Astrocyte of the cerebellum (primary cell): ENCODE measurements around the gene TM4SF1.
"Not testable (repeated sequence)": the region's sequence is repeated elsewhere in the genome, so short reads cannot be mapped to it uniquely, and the experiment has no call there.

Experiments used
- DNase-seq: peaks from one replicate; pipeline ENCODE4 v3.0.0-alpha.2; 2011; ENCODE audit warnings: low read depth
- H3K4me3 ChIP-seq: 2 replicates; pipeline ENCODE4 v1.5.1; 2011; ENCODE audit warnings: mild to moderate bottlenecking, low read depth, low read length, moderate library complexity
- in situ Hi-C: cut with HindIII; loops from 2 replicates; pipeline ENCODE4 v1.10.0; 2017; ENCODE audit warnings: low sequenced_read_pairs
- TF ChIP-seq, protein P1 (sequence below): IDR thresholded peaks from 2 replicates; pipeline ENCODE4 v1.5.1; 2012; ENCODE audit warnings: low read length, low read depth, moderate library complexity, mild to moderate bottlenecking; ENCODE audit errors: missing control alignments

The TM4SF1 gene

GRCh38 chr3:149384911-149385321 is 7.5 kb upstream of the TM4SF1 start:
- TF ChIP-seq, protein P1, sequence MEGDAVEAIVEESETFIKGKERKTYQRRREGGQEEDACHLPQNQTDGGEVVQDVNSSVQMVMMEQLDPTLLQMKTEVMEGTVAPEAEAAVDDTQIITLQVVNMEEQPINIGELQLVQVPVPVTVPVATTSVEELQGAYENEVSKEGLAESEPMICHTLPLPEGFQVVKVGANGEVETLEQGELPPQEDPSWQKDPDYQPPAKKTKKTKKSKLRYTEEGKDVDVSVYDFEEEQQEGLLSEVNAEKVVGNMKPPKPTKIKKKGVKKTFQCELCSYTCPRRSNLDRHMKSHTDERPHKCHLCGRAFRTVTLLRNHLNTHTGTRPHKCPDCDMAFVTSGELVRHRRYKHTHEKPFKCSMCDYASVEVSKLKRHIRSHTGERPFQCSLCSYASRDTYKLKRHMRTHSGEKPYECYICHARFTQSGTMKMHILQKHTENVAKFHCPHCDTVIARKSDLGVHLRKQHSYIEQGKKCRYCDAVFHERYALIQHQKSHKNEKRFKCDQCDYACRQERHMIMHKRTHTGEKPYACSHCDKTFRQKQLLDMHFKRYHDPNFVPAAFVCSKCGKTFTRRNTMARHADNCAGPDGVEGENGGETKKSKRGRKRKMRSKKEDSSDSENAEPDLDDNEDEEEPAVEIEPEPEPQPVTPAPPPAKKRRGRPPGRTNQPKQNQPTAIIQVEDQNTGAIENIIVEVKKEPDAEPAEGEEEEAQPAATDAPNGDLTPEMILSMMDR, result no peak
- H3K4me3 ChIP-seq, result no peak overlapping the region
- in situ Hi-C loops, result no loop called here
- DNase-seq, result no peak

GRCh38 chr3:149384167-149384566 is 6.7 kb upstream of the TM4SF1 start:
- no peak overlapping the region for H3K4me3 ChIP-seq
- in situ Hi-C loops, result no loop called here
- TF ChIP-seq, protein P1, result no peak

DNA sequence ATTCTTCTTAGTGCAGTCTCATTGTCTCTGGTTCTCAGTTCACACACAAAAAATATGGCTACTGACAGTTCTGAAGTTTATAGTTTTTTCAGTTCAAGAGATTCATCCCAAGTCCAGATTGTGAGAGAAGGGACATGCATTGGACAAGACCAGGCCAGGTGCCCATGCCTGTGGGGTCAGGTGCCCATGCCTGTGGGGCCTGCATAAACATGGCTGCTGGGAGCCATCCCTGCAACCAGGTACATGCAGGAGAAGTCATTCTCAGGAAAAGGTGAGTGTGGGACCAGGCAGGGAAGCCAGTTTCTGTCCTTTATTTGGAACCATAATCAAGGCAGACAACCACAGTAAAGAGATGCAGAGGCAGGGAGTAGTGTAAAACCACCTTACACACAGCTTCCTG is 6.3 kb upstream of the TM4SF1 start:
- TF ChIP-seq, protein P1, result no peak
- no peak overlapping the region for H3K4me3 ChIP-seq
- in situ Hi-C loops, result no loop called here
- DNase-seq, result no peak

More at GRCh38 chr3:149384167-149384566, 6.7 kb upstream of the TM4SF1 start:
- DNase-seq, result no peak

DNA sequence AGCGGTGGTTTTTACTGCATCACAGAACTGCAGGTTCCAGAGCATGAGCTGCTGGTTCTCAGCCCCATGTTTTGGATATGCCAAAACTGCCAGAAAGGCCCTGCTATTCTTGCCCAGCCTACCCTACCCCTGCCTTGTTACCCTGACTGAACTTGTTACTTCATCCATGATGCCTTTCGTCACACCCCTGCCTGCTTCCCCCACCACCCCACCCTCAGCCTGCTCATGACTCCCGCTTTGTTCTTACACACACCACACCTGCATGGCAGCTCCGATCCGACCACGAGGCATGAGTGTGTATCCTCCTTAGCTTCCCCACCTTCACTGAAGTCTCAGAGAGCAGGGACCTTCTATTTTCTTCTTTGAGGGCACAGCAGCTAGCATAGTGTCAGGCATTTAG is 5.1 kb upstream of the TM4SF1 start:
- no peak overlapping the region for H3K4me3 ChIP-seq
- no peak for DNase-seq
- TF ChIP-seq, protein P1, result no peak
- in situ Hi-C loops, result no loop called here

- no peak for DNase-seq
- in situ Hi-C loops, result no loop called here
- no peak overlapping the region for H3K4me3 ChIP-seq
- TF ChIP-seq, protein P1, result no peak
These were observed 4.6 kb upstream of the TM4SF1 start for GRCh38 chr3:149382101-149382467.

DNA sequence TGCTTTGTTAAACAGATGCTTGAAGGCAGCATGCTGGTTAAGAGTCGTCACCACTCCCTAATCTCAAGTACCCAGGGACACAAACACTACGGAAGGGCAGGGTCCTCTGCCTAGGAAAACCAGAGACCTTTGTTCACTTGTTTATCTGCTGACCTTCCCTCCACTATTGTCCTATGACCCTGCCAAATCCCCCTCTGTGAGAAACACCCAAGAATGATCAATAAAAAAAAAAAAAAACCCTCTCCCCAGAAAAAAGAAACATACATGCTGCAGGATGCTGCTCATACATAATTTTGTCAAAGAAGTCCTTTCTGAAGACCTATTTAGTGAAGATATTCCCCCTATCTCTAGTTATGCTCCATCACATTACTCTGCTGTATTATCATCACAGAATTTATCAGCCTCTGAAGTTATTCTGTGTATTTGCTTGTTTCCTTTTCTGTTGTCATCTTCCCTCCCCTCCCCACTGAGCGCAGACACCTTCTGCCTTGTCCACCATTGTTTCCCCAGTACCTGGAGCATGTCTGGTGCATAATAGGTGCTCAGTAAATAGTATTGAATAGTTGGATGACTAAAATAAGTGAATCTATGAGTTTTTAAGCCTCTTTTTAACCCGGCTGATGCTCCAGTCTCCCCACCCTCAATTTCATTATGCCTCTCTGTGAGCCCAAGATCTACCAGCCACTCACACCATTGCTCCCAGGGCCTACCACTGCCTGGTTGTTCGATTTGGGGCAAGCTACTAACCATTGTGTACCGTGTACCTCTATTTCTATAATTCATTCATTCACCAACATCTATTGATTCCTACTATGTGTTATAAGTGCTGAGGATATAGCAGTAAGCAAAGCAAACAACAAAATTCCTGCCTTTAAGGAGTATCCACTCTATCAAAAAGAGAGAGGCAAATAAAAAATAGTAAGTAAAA is 4.0 kb upstream of the TM4SF1 start:
- no peak overlapping the region for H3K4me3 ChIP-seq
- TF ChIP-seq, protein P1, result no peak
- DNase-seq, result no peak
- in situ Hi-C loops, result no loop called here

DNA sequence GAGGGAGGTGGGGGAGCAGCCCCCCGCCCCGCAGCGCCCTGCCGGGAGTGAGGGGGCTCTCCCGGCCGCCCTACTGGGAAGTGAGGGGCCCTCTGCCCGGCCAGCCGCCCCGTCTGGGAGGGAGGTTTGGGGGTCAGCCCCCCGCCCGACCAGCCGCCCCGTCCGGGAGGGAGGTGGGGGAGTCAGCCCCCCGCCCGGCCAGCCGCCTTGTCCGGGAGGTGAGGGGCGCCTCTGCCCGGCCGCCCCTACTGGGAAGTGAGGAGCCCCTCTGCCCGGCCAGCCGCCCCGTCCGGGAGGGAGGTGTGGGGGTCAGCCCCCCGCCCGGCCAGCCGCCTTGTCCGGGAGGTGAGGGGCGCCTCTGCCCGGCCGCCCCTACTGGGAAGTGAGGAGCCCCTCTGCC is 2.8 kb upstream of the TM4SF1 start:
- DNase-seq, in situ Hi-C loops, H3K4me3 ChIP-seq: not testable (repeated sequence)
